Mesothelial cell of epicardium (in vitro differentiated cells): Measurements from ENCODE around the gene GTF3A. TPM values are rescaled to one million over a fixed set of nuclear protein-coding genes. Genes with fewer than 3 reads are reported as not detected.

Experiments used
- DNase-seq, 2 experiments: peaks; one replicate each; pipeline ENCODE4 v3.0.0; 2021; ENCODE audit warnings: low spot score in 2 of 2; ENCODE audit not compliant: unreplicated experiment in 2 of 2
- H3K27ac Mint-ChIP-seq: 2 replicates; pipeline ENCODE4 v1.8.0; 2021; ENCODE audit warnings: mixed read lengths
- H3K27me3 Mint-ChIP-seq: 2 replicates; pipeline ENCODE4 v1.8.0; 2021; ENCODE audit warnings: low read depth, mixed read lengths
- H3K36me3 Mint-ChIP-seq: 2 replicates; pipeline ENCODE4 v1.8.0; 2021; ENCODE audit warnings: mixed read lengths
- H3K4me1 Mint-ChIP-seq: 2 replicates; pipeline ENCODE4 v1.8.0; 2021; ENCODE audit warnings: mixed read lengths
- H3K4me3 Mint-ChIP-seq: 2 replicates; pipeline ENCODE4 v1.8.0; 2021; ENCODE audit warnings: mild to moderate bottlenecking, moderate library complexity, mixed read lengths
- H3K9me3 Mint-ChIP-seq: 2 replicates; pipeline ENCODE4 v1.8.0; 2021; ENCODE audit warnings: mixed read lengths
- total RNA-seq: library from RNA; stranded (reverse); gene quantifications from 3 replicates; pipeline ENCODE4 v1.2.1, GENCODE V29; 2021
- TF ChIP-seq, protein P1 (sequence below): fragments of 200-600 bp; sonication (generic); IDR thresholded peaks from one replicate; pipeline ENCODE4 v1.5.0; 2021; ENCODE audit warnings: antibody characterized with exemption; ENCODE audit not compliant: unreplicated experiment

Gene GTF3A
- total RNA-seq, 1 donor from 2014 or later, result 48.6 TPM

- Mint-ChIP-seq H3K4me1 (peaks cover 10% of the 10 kb centered on the region), H3K27me3 (peaks cover 13% of the 10 kb centered on the region), H3K4me3 (no peak overlapping the region), H3K36me3 (no peaks in the 10 kb centered on the region), H3K9me3 (no peaks in the 10 kb centered on the region), H3K27ac (no peak overlapping the region)
- DNase-seq, result no peak
- TF ChIP-seq, protein P1, sequence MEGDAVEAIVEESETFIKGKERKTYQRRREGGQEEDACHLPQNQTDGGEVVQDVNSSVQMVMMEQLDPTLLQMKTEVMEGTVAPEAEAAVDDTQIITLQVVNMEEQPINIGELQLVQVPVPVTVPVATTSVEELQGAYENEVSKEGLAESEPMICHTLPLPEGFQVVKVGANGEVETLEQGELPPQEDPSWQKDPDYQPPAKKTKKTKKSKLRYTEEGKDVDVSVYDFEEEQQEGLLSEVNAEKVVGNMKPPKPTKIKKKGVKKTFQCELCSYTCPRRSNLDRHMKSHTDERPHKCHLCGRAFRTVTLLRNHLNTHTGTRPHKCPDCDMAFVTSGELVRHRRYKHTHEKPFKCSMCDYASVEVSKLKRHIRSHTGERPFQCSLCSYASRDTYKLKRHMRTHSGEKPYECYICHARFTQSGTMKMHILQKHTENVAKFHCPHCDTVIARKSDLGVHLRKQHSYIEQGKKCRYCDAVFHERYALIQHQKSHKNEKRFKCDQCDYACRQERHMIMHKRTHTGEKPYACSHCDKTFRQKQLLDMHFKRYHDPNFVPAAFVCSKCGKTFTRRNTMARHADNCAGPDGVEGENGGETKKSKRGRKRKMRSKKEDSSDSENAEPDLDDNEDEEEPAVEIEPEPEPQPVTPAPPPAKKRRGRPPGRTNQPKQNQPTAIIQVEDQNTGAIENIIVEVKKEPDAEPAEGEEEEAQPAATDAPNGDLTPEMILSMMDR, result no peak
Observed at GRCh38 chr13:27465611-27466010, 41.2 kb downstream of the GTF3A start.

DNA sequence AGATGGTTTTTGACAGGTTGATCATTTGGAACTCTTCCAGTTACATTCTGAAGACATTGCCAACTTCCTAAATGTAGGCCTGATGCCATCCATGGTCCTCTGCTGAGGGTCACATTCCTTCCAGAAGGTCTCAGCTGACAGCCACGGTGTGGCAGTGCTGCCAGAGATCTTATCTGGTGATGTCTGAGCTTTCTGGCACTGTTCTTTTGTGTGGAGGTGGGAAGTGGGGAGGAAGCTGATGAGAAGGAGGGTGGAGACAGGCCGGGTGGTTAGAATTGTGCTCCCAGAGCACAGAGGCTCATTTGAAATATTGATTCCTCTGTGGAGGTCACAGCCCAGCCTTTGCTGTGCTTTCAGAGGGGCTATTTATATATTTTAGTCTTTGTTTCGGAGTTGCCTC, 42.1 kb downstream of the GTF3A start:
- Mint-ChIP-seq H3K27me3 (peaks cover 17% of the 10 kb centered on the region), H3K4me3 (no peak overlapping the region), H3K9me3 (no peaks in the 10 kb centered on the region), H3K36me3 (no peaks in the 10 kb centered on the region), H3K27ac (peak overlapping the region; percentile 25), H3K4me1 (peaks cover 10% of the 10 kb centered on the region)
- DNase-seq, result no peak
- TF ChIP-seq, protein P1, result no peak

DNA sequence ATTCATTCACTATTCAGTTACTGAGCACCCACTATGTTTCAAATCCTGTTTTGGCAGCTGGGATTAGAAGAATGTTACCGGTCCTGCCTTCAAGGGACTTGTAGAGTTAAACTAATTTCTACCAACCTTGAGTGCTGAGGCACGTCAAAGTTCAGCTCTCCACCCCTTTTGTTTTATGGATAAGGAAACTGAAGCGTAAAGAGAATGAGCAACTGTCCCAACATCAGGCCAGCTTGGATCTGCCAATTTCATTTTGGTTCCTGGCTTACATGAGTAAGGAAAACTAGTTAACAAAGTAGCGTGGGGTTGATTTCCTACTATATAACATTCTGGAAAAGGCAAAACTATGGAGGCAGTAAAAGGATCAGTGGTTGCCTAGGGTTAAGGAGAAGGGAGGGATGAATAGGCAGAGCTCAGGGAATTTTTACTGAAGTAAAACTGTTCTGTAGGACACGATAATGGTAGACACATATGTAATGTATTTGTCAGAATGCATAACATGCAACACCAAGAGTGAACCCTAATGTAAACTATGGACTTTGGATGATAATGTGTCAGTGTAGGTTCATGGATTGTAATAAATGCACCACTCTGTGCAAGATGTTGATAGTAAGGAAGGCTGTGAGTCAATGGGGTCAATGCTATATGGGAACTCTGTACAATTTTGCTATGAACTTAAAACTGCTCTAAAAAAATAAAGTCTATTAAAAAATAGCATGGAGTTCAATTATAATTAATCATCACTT, 45.8 kb downstream of the GTF3A start:
- Mint-ChIP-seq H3K27ac (no peak overlapping the region), H3K36me3 (no peaks in the 10 kb centered on the region), H3K27me3 (peaks cover 24% of the 10 kb centered on the region), H3K9me3 (no peaks in the 10 kb centered on the region), H3K4me1 (peaks cover 10% of the 10 kb centered on the region), H3K4me3 (no peak overlapping the region)
- DNase-seq, result no peak
- TF ChIP-seq, protein P1, result no peak

GRCh38 chr13:27472441-27472840, 48.0 kb downstream of the GTF3A start:
- no peak overlapping the region for H3K27ac Mint-ChIP-seq
- peaks cover 3% of the 10 kb centered on the region for H3K4me1 Mint-ChIP-seq
- no peak for DNase-seq
- H3K4me3 Mint-ChIP-seq, result no peak overlapping the region
- peaks cover 29% of the 10 kb centered on the region for H3K27me3 Mint-ChIP-seq
- H3K36me3 Mint-ChIP-seq, result no peaks in the 10 kb centered on the region
- H3K9me3 Mint-ChIP-seq, result no peaks in the 10 kb centered on the region
- TF ChIP-seq, protein P1, result no peak

DNA sequence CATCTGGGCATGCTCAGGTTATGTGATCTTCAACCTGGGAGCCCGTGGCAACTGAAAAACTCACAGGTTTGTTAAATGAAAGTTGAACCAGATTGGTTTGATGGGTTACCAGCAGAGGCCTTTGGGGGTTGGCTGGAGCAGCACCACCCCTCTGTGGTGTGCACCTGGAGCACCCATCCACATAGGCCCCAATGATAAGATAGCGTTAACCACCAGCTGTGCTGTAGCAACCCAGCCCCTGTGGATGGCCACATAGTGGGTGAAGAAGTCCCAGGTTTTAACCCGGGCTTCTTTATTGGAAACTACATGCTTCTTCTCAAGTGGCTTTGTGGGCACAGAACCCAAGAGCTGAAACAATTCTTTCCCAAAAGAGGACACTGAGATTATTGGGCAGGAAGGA, 48.5 kb downstream of the GTF3A start:
- H3K27ac Mint-ChIP-seq, result no peak overlapping the region
- peaks cover 3% of the 10 kb centered on the region for H3K4me1 Mint-ChIP-seq
- TF ChIP-seq, protein P1, result no peak
- no peak overlapping the region for H3K4me3 Mint-ChIP-seq
- DNase-seq, result no peak
- peaks cover 34% of the 10 kb centered on the region for H3K27me3 Mint-ChIP-seq
- no peaks in the 10 kb centered on the region for H3K36me3 Mint-ChIP-seq
- H3K9me3 Mint-ChIP-seq, result no peaks in the 10 kb centered on the region
